Astrocyte (in vitro differentiated cells and primary cell): Measurements from ENCODE around the gene PER1.

ENCODE experiments used
- CTCF ChIP-seq: IDR thresholded peaks from 2 replicates; pipeline ENCODE4 v1.5.1; 2011; ENCODE audit warnings: low read depth, mild to moderate bottlenecking, inconsistent platforms, low read length, moderate library complexity; ENCODE audit not compliant: insufficient read depth
- EZH2 ChIP-seq: IDR thresholded peaks from 2 replicates; pipeline ENCODE4 v1.6.1; 2012; ENCODE audit warnings: mild to moderate bottlenecking, low read length, inconsistent platforms; ENCODE audit not compliant: insufficient read depth

DNA sequence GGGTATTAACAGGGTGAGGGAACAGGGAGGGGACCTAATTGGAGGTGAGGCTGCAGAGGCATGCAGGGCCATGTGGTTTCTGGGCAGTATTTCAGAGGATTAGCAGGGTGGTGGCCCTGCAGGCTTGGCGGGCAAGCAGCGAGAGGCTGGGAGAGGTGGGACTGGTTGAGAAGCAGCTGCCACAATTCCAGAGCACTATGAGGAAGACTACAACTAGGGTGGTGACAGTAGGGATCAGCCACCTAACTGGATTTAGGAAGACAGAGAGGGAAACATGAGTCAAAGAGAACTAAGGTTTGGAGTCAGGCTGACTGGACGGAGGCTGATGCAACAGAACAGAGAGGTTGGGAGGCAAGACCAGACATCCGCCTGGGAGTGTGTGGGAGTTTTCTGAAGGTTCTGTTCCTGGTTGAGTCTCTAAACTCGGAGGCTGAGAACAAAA, 46.2 kb downstream of the PER1 start:
- TF ChIP-seq CTCF, result no peak
- no peak for TF ChIP-seq EZH2
